GM19035 (cell line): ENCODE results near the gene RPL10A.
"Not testable (repeated sequence)": the region's sequence is repeated elsewhere in the genome, so short reads cannot be mapped to it uniquely, and the experiment has no call there.

Experiments used
- ATAC-seq: cut with Tn5 transposase; IDR thresholded peaks from one replicate; pipeline ENCODE4 v1.9.1; 2021; ENCODE audit not compliant: unreplicated experiment

Gene RPL10A

GRCh38 chr6:35508027-35508426 lies 39.8 kb downstream of the RPL10A start:
- no peak for ATAC-seq

DNA sequence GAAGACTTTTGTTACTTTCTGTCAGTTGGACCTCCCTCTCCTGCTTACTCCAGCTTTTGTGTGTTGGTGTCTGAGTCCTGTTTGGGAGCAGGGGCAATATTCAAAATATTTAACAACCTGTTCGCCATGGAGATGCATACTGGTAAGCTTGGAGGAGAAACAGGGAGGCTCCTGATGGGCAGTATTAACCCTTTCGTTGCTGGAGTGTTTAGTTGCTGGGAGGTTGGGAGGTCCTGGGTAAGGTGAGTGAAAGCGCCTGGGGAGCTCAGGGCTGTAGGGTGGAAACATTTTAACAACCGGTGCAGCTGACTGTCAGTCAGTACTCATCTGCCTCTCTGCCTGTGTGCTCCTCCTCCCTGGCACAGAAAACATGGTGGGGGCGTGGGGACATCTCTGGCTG lies 40.3 kb downstream of the RPL10A start:
- ATAC-seq = no peak

DNA sequence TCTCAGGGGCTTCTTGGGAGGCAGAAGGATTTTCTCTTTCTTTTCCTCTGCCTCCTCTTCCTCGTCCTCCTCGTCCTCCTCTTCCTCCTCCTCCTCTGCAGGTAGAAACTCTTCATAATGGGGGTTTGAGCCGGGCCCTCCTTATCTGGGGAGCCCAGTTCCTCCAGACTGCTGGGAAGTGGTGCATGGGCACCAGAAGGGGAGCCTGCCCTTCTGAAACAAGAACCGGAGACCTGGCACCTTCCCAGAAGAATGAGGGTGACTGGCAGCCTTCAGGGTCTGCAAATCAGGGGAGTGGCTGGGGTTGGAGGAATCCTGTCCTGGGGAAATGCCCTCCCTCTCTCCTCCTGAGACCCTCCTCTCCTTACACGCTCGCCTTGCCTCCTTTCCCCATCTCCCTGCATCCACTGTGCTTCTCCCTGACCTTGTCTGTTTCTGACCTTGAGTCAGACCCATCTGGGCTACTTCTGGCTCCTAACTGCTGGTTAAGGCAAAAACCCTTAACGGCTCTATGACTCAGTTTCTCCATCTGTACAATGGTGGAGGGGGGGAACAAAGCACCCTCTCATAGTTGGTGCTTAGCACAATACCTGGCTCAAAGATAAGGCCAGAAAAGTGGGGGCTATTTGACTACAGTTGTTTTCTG lies 42.8 kb downstream of the RPL10A start:
- ATAC-seq = no peak

DNA sequence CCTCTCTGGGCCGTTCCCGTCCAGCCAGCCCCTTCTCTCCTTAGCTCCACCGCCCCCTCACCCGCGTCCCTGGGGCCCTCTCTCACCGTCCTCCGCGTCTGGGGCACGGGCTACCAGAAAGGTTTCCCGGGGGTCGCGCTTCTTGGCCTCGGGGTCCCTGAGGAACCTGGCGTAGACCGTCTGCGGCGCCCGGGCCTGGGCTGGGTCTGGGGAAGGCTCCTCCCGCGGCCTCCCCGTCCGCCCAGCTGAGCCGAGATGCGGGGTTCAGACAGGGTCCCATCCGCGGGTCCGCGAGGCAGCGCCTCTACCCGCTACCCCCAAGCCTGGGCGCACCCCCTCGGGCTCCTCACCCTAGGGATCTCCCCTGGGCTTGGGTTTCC lies 43.4 kb downstream of the RPL10A start:
- no peak for ATAC-seq

GRCh38 chr6:35512006-35512405 lies 43.8 kb downstream of the RPL10A start:
- ATAC-seq = no peak

DNA sequence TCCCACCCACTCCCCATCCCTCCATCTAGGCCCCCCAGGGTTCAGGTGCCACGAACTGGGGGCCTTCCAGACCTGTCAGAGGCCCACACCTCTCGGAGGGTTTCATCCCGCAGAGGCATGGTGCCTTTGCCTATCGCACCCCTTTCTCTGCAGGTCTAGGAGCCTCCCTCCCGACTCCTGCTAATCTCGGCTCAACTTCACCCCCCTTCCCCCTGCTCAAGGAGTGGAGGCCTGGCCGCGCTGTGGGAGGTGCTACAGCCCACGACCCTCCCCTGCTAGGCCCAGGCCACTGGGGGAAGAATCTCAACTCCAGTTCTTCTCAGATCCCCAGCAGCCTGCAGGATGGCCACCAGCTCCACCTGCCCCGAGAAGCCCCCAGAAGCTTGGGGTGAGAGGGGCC lies 44.5 kb downstream of the RPL10A start, which contains the start of gene TULP1:
Gene TULP1 (minus strand): TSS at position 157 of the 400 bp plus-strand sequence. CDS start 38 bp downstream, at position 119.
- no peak for ATAC-seq

- no peak for ATAC-seq
Observed at GRCh38 chr6:35514587-35514986, 46.4 kb downstream of the RPL10A start.

DNA sequence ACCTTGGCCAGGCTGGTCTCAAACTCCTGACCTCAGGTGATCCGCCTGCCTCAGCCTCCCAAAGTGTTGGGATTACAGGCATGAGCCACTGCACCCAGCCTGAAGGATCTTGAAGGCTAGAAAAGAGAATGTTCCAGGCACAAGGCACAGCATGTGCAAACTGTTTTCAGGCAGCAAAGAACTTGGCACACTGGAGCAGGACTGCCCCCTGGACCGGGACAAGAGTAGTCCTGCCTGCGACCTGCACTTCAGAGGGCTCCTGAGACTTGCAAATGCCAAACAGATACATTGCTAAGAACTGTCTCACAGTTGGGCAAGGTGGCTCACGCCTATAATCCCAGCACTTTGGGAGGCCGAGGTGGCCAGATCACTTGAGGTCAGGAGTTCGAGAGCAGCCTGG lies 47.7 kb downstream of the RPL10A start:
- not testable (repeated sequence) for ATAC-seq

DNA sequence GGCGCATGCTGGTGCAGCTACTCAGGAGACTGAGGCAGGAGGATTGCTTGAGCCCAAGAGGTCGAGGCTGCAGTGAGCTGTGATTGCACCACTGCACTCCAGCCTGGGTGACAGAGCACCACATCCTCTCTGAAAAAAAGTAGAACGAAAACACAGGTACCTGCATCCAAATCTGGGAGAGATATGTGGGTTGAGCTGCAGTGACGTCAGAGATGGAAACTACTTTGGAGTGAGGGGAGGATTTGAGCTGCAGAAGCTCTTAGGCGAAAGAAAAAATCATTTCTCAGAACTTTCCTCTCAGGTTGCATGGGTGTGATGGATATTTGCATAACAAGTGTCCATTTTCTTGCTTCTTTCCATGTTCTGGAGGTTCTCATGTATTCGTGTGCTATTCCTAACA lies 48.5 kb downstream of the RPL10A start:
- no peak for ATAC-seq

DNA sequence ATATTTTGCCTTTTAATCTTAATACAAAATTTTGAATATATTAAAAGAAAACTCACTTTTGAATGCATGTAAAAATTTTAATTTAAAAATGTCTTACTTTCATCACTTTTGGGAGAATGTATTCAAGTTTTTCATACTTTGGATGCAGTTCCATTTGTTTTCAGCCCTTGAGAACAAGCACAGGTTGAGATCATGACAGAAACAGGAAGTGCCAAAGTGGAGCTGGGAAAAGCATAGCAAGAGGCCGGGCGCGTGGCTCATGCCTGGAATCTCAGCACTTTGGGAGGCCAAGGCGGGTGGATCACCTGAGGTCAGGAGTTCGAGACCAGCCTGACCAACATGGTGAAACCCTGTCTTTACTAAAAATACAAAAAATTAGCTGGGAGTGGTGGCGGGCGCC lies 49.8 kb downstream of the RPL10A start:
- ATAC-seq = not testable (repeated sequence)

DNA sequence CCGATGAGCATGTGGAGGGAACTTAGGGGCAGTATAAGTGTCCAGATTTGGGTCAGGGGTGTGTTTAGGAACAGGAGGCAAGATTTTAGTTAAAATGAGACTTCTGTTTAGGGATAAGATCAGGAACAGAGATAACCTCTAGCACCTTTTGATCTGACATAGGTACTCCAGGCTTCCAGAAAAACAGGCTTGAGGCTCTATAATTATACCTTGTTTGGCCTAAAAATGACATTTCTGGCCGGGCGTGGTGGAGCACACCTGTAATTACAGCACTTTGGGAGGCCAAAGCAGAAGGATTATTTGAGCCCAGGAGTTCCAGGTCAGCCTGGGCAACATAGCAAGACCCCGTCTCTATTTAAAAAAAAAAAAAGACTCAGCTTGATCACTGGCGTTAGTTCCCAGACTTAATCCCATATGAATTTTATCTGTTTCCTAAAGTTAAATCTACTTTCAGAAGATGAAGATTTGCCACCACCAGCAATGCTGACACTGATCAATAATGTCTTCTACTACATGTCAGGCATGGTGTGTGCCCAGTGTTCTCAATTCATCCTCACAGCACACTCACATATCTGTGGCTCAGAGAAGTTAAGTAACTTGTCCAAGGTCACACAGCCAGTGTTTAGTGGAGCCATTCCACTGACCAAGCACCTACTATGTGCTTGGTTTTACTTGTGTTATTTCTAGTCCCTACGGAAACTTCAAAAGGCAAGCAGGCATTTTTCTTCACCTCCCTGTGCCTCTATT lies 50.5 kb downstream of the RPL10A start:
- no peak for ATAC-seq

DNA sequence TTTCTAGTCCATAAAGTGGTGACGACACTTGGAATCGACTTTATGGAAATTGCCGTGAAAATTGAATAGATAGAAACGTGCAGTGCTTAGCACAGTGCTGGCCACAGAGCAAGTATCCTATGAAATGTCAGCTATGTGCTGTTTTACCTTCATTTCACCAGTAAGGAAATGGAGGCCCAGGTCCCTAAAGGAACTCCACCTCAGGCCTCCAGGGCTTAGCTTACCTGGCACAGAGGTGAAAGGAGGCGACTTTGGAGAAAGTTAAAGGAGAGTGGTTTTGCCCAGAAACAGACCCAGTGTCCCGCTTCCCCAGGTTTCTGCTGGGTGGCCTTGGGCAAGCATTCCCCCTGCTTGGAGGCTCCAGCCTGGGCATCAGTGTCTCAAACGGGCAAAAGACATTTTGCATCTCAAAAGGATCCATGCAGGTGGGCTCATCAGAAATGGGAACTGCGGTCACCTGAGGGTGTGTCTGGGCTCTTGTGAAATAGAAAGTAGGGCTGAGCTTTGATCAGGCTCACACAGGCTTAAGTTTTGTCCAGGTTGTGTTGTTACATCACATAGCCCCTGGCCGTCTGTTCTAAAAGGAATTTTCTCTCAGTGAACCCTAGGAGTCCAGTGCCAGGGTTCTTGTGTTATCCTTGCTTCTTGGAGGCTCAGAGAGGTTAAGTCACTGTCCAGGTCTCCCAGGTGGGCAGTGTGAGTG lies 51.3 kb downstream of the RPL10A start:
- ATAC-seq = no peak
